GM12878 (cell line): ENCODE measurements around the gene GMDS. TPM values are rescaled to one million over a fixed set of nuclear protein-coding genes. Genes with fewer than 3 reads are reported as not detected.

ENCODE experiments used
- ATAC-seq: fragments of 200-7000 bp; cut with Tn5 transposase; 3 replicates; pipeline ENCODE4 v1.9.1; 2020; ENCODE audit warnings: mild to moderate bottlenecking, moderate library complexity
- BruUV-seq: library from RNA; stranded (reverse); fragments of 400-500 nt; replicated peaks from 2 replicates; lab custom pipeline; 2021; lab: Mats Ljungman, UMichigan
- CTCF ChIA-PET: fragments of 300-600 bp; sonication (Branson Sonifier 250); formaldehyde crosslinking; extraction: SDS; loops from one replicate; lab custom pipeline; 2021; ENCODE audit warnings: inconsistent platforms; lab: Yijun Ruan, JAX
- POLR2A ChIA-PET: fragments of 350-600 bp; formaldehyde crosslinking; extraction: SDS; loops from one replicate; lab custom pipeline; 2021; ENCODE audit warnings: inconsistent platforms; lab: Charles Lee
- RAD21 ChIA-PET: fragments of 300-600 bp; sonication (Branson Sonifier 250); formaldehyde crosslinking; loops from one replicate; lab custom pipeline; 2023; ENCODE audit warnings: antibody characterized with exemption; ENCODE audit not compliant: unreplicated experiment; lab: Charles Lee
- SMC1A ChIA-PET: fragments of 300-600 bp; sonication (Branson Sonifier 250); formaldehyde crosslinking; loops from one replicate; lab custom pipeline; 2023; ENCODE audit not compliant: unreplicated experiment, uncharacterized antibody; lab: Charles Lee
- DNase-seq: peaks from one replicate; pipeline ENCODE4 v3.0.0-alpha.2; 2011; ENCODE audit warnings: low read depth, low spot score
- FAIRE-seq: peaks from 3 replicates; lab custom pipeline; 2011; peaks lifted over from hg19 to GRCh38; lab: Jason Lieb, UNC
- H2AFZ ChIP-seq: 2 replicates; pipeline ENCODE4 v1.6.0; 2011; ENCODE audit warnings: low read depth, low read length, control low read depth; ENCODE audit not compliant: control insufficient read depth
- H3K27ac ChIP-seq: 2 replicates; pipeline ENCODE4 v1.5.1; 2011; ENCODE audit warnings: control low read depth; ENCODE audit not compliant: control insufficient read depth, insufficient read depth
- H3K27me3 ChIP-seq, 2 experiments: replicated peaks in 1 of 2; 2 replicates each; pipeline versions ENCODE4 v1.6.0 to v1.6.1; 2011; ENCODE audit warnings: low read length in 1 of 2; ENCODE audit not compliant: control insufficient read depth in 2 of 2, insufficient read depth in 2 of 2
- H3K36me3 ChIP-seq, 2 experiments: 2 replicates each; pipeline ENCODE4 v1.5.1; 2011; ENCODE audit warnings: low read length in 1 of 2; ENCODE audit not compliant: control insufficient read depth in 2 of 2, insufficient read depth in 2 of 2
- H3K4me1 ChIP-seq: 2 replicates; pipeline ENCODE4 v1.6.1; 2011; ENCODE audit warnings: mild to moderate bottlenecking, low read length, moderate library complexity, mixed read lengths; ENCODE audit not compliant: control insufficient read depth, insufficient read depth
- H3K4me2 ChIP-seq: 2 replicates; pipeline ENCODE4 v1.6.0; 2011; ENCODE audit warnings: control low read depth; ENCODE audit not compliant: control insufficient read depth, insufficient read depth
- H3K4me3 ChIP-seq: fragments of 200-600 bp; sonication (generic); 2 replicates; pipeline ENCODE4 v1.5.1; 2016
- H3K79me2 ChIP-seq: 2 replicates; pipeline ENCODE4 v1.6.0; 2011; ENCODE audit warnings: low read length; ENCODE audit not compliant: control insufficient read depth, insufficient read depth
- H3K9ac ChIP-seq: 2 replicates; pipeline ENCODE4 v1.8.0; 2011; ENCODE audit warnings: low read length, control low read depth, mixed read lengths; ENCODE audit not compliant: control insufficient read depth, insufficient read depth
- H3K9me3 ChIP-seq: replicated peaks from 3 replicates; pipeline ENCODE4 v1.5.1; 2011; ENCODE audit warnings: mild to moderate bottlenecking, low read length; ENCODE audit not compliant: control insufficient read depth, insufficient read depth
- H4K20me1 ChIP-seq: 2 replicates; pipeline ENCODE4 v1.6.0; 2011; ENCODE audit not compliant: control insufficient read depth, insufficient read depth
- ATF2 ChIP-seq: IDR thresholded peaks from 2 replicates; pipeline ENCODE4 v1.6.1; 2012; ENCODE audit warnings: low read length, inconsistent platforms
- CEBPZ ChIP-seq: fragments of 150-350 bp; IDR thresholded peaks from 2 replicates; pipeline ENCODE4 v1.6.1; 2016; ENCODE audit warnings: low read depth, low read length
- EED ChIP-seq: sonication (generic); IDR thresholded peaks from 2 replicates; pipeline ENCODE4 v1.6.1; 2016; ENCODE audit warnings: antibody characterized with exemption, low read depth
- EZH2 ChIP-seq: IDR thresholded peaks from 2 replicates; pipeline ENCODE4 v1.6.1; 2012; ENCODE audit warnings: low read depth, mild to moderate bottlenecking, control low read depth, inconsistent platforms, low read length, borderline replicate concordance; ENCODE audit not compliant: control insufficient read depth
- GABPA ChIP-seq: IDR thresholded peaks from 2 replicates; pipeline ENCODE4 v1.6.1; 2014; ENCODE audit warnings: antibody characterized with exemption, low read depth, mild to moderate bottlenecking, inconsistent platforms
- KDM1A ChIP-seq: fragments of 200-600 bp; sonication (generic); IDR thresholded peaks from 2 replicates; pipeline ENCODE4 v1.6.1; 2016; ENCODE audit warnings: borderline replicate concordance
- MAX ChIP-seq: IDR thresholded peaks from 2 replicates; pipeline ENCODE4 v1.6.1; 2012; ENCODE audit warnings: low read depth, low read length, improper control_type of control experiment
- MYB ChIP-seq: fragments of 150-350 bp; IDR thresholded peaks from 2 replicates; pipeline ENCODE4 v1.6.1; 2014; ENCODE audit warnings: mild to moderate bottlenecking, low read depth, low read length, borderline replicate concordance
- NR2F1 ChIP-seq: fragments of 450-650 bp; conservative IDR thresholded peaks from 2 replicates; pipeline ENCODE4 v1.6.1; 2017; ENCODE audit warnings: mild to moderate bottlenecking
- REST ChIP-seq: IDR thresholded peaks from 2 replicates; pipeline ENCODE4 v1.6.1; 2012; ENCODE audit warnings: mild to moderate bottlenecking, low read depth, low read length
- SP1 ChIP-seq: IDR thresholded peaks from one replicate; pipeline ENCODE4 v1.6.1; 2011; ENCODE audit warnings: low read depth, low read length
- SREBF2 ChIP-seq: IDR thresholded peaks from 2 replicates; pipeline ENCODE4 v1.6.1; 2012; ENCODE audit warnings: mild to moderate bottlenecking, low read length
- SUPT20H ChIP-seq: IDR thresholded peaks from 2 replicates; pipeline ENCODE4 v1.6.1; 2011; ENCODE audit warnings: low read depth, mild to moderate bottlenecking, low read length, moderate library complexity, borderline replicate concordance; ENCODE audit not compliant: control insufficient read depth
- ZNF24 ChIP-seq: fragments of 450-650 bp; IDR thresholded peaks from 2 replicates; pipeline ENCODE4 v1.6.1; 2017; ENCODE audit warnings: antibody characterized with exemption, mild to moderate bottlenecking
- WGBS: methylation state at CpG from one replicate; pipeline ENCODE4 v1.1.6; 2016; ENCODE audit warnings: low lambda C conversion rate; ENCODE audit not compliant: insufficient replicate concordance, insufficient coverage; ENCODE audit errors: missing lambda C conversion rate; 5-methylcytosine and 5-hydroxymethylcytosine counted together
- in situ Hi-C: fragments of 300-500 bp; cut with MboI; formaldehyde crosslinking; loops from 9 replicates; pipeline ENCODE4 v1.14.3; 2018; ENCODE audit warnings: mixed read lengths
- intact Hi-C: fragments of 100-400 bp; cut with micrococcal nuclease; formaldehyde crosslinking; loops from one replicate; pipeline ENCODE4 v1.14.2; 2022; ENCODE audit not compliant: unreplicated experiment
- polyA plus RNA-seq, 11 experiments: library from polyadenylated mRNA; depleted of rRNA in 4 of 11; unstranded in 6 of 11; stranded (reverse) in 5 of 11; fragments of >200 nt; fragmentation: Nextera tagmentation in 4 of 11; fragmentation: Illumina TruSeq in 1 of 11; extraction: Ambion mirVana in 4 of 11; extraction: Trizol in 1 of 11; gene quantifications; 1 replicate in 1 of 11; 2 replicates in 10 of 11; pipeline versions ENCODE4 v1.2.1 to v1.2.3, GENCODE V29; 2011 to 2016; ENCODE audit warnings: inconsistent platforms in 2 of 11, missing spikeins in 2 of 11, low read depth in 1 of 11
- total RNA-seq, 4 experiments: library from RNA; depleted of rRNA in 3 of 4; stranded (reverse); fragments of >200 nt in 3 of 4; fragmentation: Illumina TruSeq in 1 of 4; extraction: Trizol in 1 of 4; gene quantifications; 2 replicates each; pipeline versions ENCODE4 v1.2.1 to v1.2.3, GENCODE V29; 2013 to 2021
- TF ChIP-seq, protein P1 (sequence below): fragments of 450-650 bp; IDR thresholded peaks from 2 replicates; pipeline ENCODE4 v1.6.1; 2017; ENCODE audit warnings: mild to moderate bottlenecking

The GMDS gene
- total and polyA plus RNA-seq, 10 of the 15 experiments (the other 5 are each of a cell fraction or from before 2014, with no cell fraction given), result 0.61 to 53.8 (median 29.3) TPM

DNA sequence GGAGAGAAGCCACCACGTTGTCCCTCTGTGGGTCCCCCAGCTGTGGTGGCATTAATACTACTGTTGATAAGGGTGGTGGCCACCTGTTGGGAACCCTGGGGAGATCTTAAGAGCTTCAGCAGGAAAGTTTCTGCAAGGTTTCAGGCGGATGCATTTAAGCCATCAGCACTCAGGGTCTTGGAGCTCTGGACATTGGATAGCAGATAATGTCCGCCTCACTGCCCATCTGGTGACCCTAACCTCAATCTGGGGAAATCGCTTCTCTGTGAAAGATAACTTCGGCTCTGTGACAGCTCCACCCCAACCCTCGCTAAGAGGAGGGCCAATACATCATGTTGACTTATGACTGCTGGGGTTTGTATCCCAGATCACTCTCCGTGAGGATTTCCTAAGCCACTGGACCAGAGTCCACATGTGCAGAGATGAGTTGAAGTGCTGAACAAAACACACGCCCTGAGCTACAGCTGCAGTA is 542.8 kb downstream of the GMDS start:
- H3K4me3 ChIP-seq, result no peak overlapping the region
- DNase-seq (no peak), FAIRE-seq (no peak), ATAC-seq (no peak)
- ChIA-PET CTCF (no interaction called here), POLR2A (no interaction called here), SMC1A (interaction anchor here (0.9 kb wide), 1 partner anchor 8 kb away, joined by 3 read pairs; no protein-coding TSS in a partner anchor), RAD21 (no interaction called here)
- no TSS peak for BruUV-seq
- no peaks in the 10 kb centered on the region for H3K79me2 ChIP-seq
- no peak overlapping the region for H3K4me2 ChIP-seq
- no peak overlapping the region for H3K27ac ChIP-seq
- H3K9ac ChIP-seq, result no peak overlapping the region
- no peaks in the 10 kb centered on the region for H4K20me1 ChIP-seq
- intact Hi-C loops (no loop called here), in situ Hi-C loops (no loop called here)
- no peaks in the 10 kb centered on the region for H3K27me3 ChIP-seq
- H2AFZ ChIP-seq, result no peak overlapping the region
- 78% methylated on average over 8 of the region's 8 CpGs for WGBS
- no peaks in the 10 kb centered on the region for H3K9me3 ChIP-seq
- H3K36me3 ChIP-seq, result no peaks in the 10 kb centered on the region
- peaks cover 6% of the 10 kb centered on the region for H3K4me1 ChIP-seq
- TF ChIP-seq EZH2 (no peak), SP1 (no peak), NR2F1 (no peak), ATF2 (no peak), SUPT20H (no peak), MAX (no peak), EED (no peak), MYB (no peak), ZNF24 (no peak), KDM1A (no peak), CEBPZ (no peak), SREBF2 (no peak), REST (no peak), GABPA (no peak)
- TF ChIP-seq, protein P1, sequence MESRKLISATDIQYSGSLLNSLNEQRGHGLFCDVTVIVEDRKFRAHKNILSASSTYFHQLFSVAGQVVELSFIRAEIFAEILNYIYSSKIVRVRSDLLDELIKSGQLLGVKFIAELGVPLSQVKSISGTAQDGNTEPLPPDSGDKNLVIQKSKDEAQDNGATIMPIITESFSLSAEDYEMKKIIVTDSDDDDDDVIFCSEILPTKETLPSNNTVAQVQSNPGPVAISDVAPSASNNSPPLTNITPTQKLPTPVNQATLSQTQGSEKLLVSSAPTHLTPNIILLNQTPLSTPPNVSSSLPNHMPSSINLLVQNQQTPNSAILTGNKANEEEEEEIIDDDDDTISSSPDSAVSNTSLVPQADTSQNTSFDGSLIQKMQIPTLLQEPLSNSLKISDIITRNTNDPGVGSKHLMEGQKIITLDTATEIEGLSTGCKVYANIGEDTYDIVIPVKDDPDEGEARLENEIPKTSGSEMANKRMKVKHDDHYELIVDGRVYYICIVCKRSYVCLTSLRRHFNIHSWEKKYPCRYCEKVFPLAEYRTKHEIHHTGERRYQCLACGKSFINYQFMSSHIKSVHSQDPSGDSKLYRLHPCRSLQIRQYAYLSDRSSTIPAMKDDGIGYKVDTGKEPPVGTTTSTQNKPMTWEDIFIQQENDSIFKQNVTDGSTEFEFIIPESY, result no peak
